LNCAP (cell line): ENCODE data around the gene ANGEL1.

ENCODE experiments used
- TF ChIP-seq, protein P1 (sequence below): fragments of 450-650 bp; IDR thresholded peaks from 2 replicates; pipeline ENCODE4 v1.5.1; 2017; ENCODE audit warnings: mild to moderate bottlenecking

Gene ANGEL1

DNA sequence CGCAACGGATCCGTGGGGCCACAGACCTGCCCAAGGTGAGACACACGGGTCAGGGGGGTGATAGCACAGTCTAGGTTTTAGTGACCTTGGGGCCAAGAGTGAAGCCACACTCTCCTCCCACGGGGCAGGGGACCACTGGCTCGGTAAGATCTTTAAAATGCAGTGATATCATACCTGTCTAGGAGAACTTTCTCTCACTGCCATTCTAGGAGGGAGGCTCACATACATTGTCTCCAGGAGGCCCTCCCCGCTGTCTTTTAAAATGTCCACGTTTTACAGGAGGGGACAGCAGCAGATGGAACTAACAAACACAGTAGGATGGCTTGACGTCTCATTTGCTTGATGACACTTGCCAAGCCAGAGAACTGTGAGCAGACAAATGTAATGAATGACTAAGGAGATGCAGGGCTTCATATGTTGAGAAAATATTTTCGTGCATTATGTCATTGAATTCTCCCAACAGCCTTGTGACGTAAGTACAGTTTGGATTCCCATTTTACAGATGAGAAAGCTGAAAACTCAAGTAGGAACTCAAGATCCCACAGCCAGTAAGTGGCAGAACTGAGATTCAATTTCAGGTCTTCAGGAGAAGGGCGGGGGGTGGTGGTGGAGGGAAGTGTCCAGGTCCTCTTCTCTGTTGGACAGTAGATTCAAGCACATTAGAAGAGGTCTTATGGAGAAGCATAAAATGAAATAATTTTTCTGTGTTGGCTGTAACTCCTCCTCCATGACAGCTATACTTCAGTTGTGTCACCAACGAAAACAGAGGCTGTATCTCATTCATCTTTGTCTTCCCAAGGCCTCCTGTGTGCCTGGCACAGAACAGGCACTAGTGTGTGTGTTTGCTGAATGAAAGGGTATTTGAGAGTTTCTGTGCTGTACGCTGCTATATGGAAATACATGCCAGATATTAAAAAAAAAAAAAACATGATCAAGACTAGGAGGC lies 49.3 kb downstream of the ANGEL1 start:
- TF ChIP-seq, protein P1, sequence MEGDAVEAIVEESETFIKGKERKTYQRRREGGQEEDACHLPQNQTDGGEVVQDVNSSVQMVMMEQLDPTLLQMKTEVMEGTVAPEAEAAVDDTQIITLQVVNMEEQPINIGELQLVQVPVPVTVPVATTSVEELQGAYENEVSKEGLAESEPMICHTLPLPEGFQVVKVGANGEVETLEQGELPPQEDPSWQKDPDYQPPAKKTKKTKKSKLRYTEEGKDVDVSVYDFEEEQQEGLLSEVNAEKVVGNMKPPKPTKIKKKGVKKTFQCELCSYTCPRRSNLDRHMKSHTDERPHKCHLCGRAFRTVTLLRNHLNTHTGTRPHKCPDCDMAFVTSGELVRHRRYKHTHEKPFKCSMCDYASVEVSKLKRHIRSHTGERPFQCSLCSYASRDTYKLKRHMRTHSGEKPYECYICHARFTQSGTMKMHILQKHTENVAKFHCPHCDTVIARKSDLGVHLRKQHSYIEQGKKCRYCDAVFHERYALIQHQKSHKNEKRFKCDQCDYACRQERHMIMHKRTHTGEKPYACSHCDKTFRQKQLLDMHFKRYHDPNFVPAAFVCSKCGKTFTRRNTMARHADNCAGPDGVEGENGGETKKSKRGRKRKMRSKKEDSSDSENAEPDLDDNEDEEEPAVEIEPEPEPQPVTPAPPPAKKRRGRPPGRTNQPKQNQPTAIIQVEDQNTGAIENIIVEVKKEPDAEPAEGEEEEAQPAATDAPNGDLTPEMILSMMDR, result no peak

DNA sequence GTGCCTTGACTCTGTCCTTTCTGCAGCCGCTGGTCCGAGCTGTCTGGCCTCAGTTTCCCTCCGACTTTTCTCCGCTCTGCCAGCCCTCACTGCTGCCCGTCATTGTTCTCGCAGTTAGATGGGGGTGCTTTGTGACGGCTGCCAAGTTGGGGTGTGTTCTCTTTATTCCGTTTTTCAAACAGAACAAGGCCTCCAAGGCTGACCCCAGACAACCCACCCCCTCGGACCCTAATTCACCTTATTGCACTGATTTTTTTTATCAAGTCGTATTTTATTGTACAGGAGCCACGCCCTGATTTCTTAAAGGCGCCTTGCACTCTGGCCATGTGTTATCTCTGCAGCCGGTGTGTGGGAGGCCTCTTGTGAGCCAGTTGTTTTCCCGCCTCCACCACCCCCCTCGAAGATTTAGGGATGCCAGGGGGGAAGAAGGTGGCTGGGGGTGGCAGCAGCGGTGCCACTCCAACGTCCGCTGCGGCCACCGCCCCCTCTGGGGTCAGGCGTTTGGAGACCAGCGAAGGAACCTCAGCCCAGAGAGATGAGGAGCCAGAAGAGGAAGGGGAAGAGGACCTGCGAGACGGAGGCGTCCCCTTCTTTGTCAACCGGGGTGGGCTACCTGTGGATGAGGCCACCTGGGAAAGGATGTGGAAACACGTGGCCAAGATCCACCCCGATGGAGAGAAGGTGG lies 50.1 kb downstream of the ANGEL1 start:
- TF ChIP-seq, protein P1, result no peak

DNA sequence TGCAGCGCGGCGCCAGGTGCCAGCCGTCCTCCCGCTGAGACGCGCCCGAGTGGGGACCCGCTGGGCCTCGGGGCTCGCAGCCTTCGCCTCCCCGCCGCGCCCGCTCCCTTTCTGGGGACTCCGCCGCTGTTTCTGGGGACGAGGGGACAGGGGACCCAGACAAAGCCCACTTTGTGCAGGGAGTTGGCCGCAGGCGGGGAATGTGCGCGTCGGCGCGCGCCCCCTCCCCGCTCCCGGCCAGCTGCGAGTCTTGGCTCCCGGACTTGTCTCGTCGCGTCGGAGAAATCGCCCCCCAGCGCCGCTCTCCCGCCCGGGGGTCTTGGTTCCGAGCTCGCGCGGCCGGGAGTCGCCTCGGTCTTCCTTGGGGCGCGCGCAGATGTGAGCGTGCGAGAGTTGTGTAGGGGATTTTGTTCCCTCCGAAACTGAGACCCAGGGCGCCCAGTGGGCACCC lies 50.7 kb downstream of the ANGEL1 start:
- TF ChIP-seq, protein P1, result no peak

DNA sequence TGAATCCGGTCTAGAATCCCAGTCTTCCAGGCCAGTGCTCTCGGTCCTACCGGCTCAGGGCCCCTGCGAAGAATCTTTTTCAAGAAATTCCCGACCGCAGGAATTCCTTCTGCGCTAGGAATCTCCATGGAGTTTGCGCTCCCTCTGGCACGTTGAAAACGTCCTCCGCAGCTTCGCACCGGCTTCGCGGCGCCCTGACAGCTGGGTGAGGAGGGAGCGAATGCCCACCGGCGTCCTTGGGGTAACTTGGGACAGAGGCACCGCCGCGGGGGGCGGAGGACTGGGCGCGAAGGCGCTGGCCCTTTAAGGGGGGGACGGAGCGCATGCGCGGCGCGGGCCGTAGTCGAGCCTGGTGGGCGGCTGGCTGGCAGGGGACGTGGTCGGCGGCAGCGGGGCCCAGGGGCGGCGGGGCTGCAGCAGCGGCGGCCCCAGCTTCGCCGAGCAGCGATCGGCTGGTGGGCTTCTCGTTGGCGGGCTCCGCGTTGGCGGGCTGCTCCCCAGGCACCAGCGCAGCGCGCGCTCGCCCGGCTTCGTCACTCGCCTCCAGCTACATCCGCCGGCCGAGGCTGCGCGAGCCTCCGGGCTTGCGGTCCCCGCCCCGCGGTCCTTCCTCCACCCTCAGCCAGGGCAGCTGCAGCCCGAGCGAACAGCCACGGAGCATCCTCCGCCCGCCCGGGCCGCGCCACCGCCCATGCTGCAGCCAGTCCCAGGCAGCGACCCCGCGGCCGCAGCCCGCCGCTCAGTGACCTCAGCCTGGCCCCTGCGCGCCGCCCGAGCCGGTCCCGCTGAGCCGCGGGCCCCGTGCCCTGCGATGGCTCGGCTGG lies 51.3 kb downstream of the ANGEL1 start, which contains the start of gene VASH1:
TSS of gene VASH1 (plus strand) at position 333 of the 824 bp plus-strand sequence. CDS start 1,354 bp downstream, outside the sequence.
- TF ChIP-seq, protein P1, result no peak

DNA sequence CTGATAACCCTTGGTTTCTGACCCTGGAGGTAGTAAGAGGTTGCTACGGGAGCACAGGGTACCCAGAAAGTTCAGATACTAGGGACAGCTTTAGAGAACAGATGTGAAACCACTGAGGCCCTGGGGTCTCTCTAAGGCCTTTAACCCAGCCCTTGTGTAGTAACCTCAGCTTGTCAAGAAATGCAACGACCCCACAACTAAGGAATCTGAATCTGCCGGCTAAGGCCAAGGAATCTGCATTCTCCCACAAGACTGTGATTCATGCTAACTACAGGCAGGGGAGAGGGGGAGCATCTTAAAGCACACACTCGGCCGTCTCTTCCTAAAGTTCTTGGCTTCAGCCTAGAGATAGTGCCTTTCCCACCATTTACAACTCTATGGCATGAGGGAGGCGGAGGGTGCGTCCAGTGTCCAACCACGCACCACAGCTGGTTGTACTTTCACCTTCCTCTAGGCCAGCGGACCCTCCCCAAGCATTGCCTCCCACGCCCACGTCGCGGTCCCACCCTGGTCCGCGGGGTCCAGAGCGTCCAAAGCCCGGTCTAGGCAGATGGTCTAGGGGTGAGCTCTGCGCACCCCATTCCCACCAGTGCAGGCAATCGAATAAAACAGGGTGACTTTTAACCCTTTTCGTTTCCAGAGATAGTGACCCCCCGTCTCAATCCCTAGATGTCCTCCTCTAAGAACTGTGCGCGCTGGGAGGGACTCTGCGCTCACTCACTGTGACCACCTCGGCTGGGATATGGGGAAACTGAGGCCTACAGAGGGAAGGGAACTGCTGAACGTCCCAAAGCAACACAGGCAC lies 52.1 kb downstream of the ANGEL1 start:
- TF ChIP-seq, protein P1, result no peak

DNA sequence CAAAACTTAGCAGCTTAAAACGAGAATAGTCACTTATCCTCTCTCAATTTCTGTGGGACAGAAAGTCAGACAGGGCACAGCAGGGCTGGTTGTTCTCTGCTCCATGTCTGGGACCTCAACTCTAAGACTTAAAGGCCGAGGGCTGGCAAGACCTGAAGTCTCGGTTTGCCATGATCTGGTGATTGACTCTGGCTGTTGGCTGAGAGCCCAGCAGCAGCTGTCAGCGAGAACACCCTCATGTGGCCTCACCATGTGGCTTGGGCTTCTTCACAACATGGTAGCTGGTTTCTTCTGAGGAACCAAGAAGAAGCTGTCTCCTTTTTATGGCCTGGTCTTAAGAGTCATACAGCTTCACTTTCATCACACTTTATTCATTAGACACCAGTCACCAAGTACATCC lies 53.1 kb downstream of the ANGEL1 start:
- TF ChIP-seq, protein P1, result no peak
